SK-N-SH treated with all-trans-retinoic acid at 6 μM for 48 hours (cell line): ENCODE measurements around the gene SLC38A8.

ENCODE experiments used
- ATAC-seq: fragments of 200-7000 bp; cut with Tn5 transposase; 3 replicates; pipeline ENCODE4 v1.9.1; 2020; ENCODE audit warnings: mild to moderate bottlenecking, moderate library complexity
- ARNTL ChIP-seq: fragments of 450-650 bp; formaldehyde crosslinking; IDR thresholded peaks from 2 replicates; pipeline ENCODE4 v1.5.0; 2020; ENCODE audit warnings: low read depth, mild to moderate bottlenecking, moderate library complexity, borderline replicate concordance
- BACH2 ChIP-seq: fragments of 250-450 bp; sonication (Bioruptor Pico); IDR thresholded peaks from 2 replicates; pipeline ENCODE4 v1.9.0; 2021; ENCODE audit warnings: mild to moderate bottlenecking, borderline replicate concordance
- CREB5 ChIP-seq: fragments of 250-450 bp; sonication (Bioruptor Pico); IDR thresholded peaks from 2 replicates; pipeline ENCODE4 v1.5.1; 2020; ENCODE audit warnings: low read depth, mild to moderate bottlenecking, moderate library complexity
- CSRNP3 ChIP-seq: fragments of 250-450 bp; sonication (Bioruptor Pico); IDR thresholded peaks from 2 replicates; pipeline ENCODE4 v1.5.1; 2021; ENCODE audit warnings: mild to moderate bottlenecking, moderate library complexity
- ISL1 ChIP-seq: fragments of 250-450 bp; sonication (Bioruptor Pico); IDR thresholded peaks from 2 replicates; pipeline ENCODE4 v2.1.2; 2022; ENCODE audit warnings: mild to moderate bottlenecking, moderate library complexity
- OSR1 ChIP-seq: fragments of 250-450 bp; sonication (Bioruptor Pico); IDR thresholded peaks from 2 replicates; pipeline ENCODE4 v1.8.0; 2022; ENCODE audit warnings: moderate library complexity, mild to moderate bottlenecking, inconsistent platforms
- PATZ1 ChIP-seq: fragments of 250-450 bp; sonication (Bioruptor Pico); IDR thresholded peaks from 2 replicates; pipeline ENCODE4 v1.8.0; 2020; ENCODE audit warnings: mild to moderate bottlenecking, moderate library complexity, borderline replicate concordance
- POU6F1 ChIP-seq: fragments of 250-450 bp; sonication (Bioruptor Pico); IDR thresholded peaks from 2 replicates; pipeline ENCODE4 v1.8.0; 2021; ENCODE audit warnings: low read depth, mild to moderate bottlenecking, moderate library complexity, borderline replicate concordance
- PPARA ChIP-seq: fragments of 250-450 bp; sonication (Bioruptor Pico); IDR thresholded peaks from 2 replicates; pipeline ENCODE4 v1.5.0; 2020; ENCODE audit warnings: mild to moderate bottlenecking, borderline replicate concordance
- RARB ChIP-seq: fragments of 250-450 bp; sonication (Bioruptor Pico); IDR thresholded peaks from 2 replicates; pipeline ENCODE4 v1.8.0; 2021; ENCODE audit warnings: mild to moderate bottlenecking, moderate library complexity
- SNAI2 ChIP-seq: fragments of 250-450 bp; sonication (Bioruptor Pico); IDR thresholded peaks from 2 replicates; pipeline ENCODE4 v1.5.0; 2020; ENCODE audit warnings: mild to moderate bottlenecking, moderate library complexity
- TOX ChIP-seq: fragments of 250-450 bp; sonication (Bioruptor Pico); IDR thresholded peaks from 2 replicates; pipeline ENCODE4 v1.8.0; 2021; ENCODE audit warnings: mild to moderate bottlenecking, moderate library complexity, borderline replicate concordance
- TSHZ2 ChIP-seq: fragments of 250-450 bp; sonication (Bioruptor Pico); IDR thresholded peaks from 2 replicates; pipeline ENCODE4 v1.5.0; 2020; ENCODE audit warnings: mild to moderate bottlenecking, moderate library complexity
- ZC3H10 ChIP-seq: fragments of 250-450 bp; sonication (Bioruptor Pico); IDR thresholded peaks from 2 replicates; pipeline ENCODE4 v1.5.1; 2021; ENCODE audit warnings: mild to moderate bottlenecking, moderate library complexity
- ZFP3 ChIP-seq: fragments of 250-450 bp; sonication (Bioruptor Pico); IDR thresholded peaks from 2 replicates; pipeline ENCODE4 v1.5.0; 2020; ENCODE audit warnings: mild to moderate bottlenecking, moderate library complexity

The SLC38A8 gene

GRCh38 chr16:84065536-84066132 lies 23.0 kb upstream of the SLC38A8 start:
- TF ChIP-seq POU6F1 (CRISPR knock-in tag), result no peak
- no peak for TF ChIP-seq OSR1
- TF ChIP-seq RARB, result no peak
- no peak for TF ChIP-seq PPARA (CRISPR knock-in tag)
- ATAC-seq, result peak; percentile 84

GRCh38 chr16:84063980-84064379 lies 21.4 kb upstream of the SLC38A8 start:
- no peak for ATAC-seq
- TF ChIP-seq ISL1 (CRISPR knock-in tag), result no peak
- TF ChIP-seq ARNTL, result no peak
- TF ChIP-seq CREB5 (CRISPR knock-in tag), result no peak
- TF ChIP-seq TOX (CRISPR knock-in tag), result no peak
- no peak for TF ChIP-seq POU6F1 (CRISPR knock-in tag)
- TF ChIP-seq PATZ1 (CRISPR knock-in tag), result no peak
- TF ChIP-seq ZFP3, result peak; percentile 94
- no peak for TF ChIP-seq ZC3H10 (CRISPR knock-in tag)
- TF ChIP-seq PPARA (CRISPR knock-in tag), result no peak
- TF ChIP-seq, all 23 proteins: peak for 1

- peak; percentile 99 for ATAC-seq
- TF ChIP-seq ARNTL (no peak), OSR1 (no peak), CREB5 (CRISPR knock-in tag) (no peak), TSHZ2 (CRISPR knock-in tag) (no peak), BACH2 (CRISPR knock-in tag) (no peak), CSRNP3 (CRISPR knock-in tag) (no peak), TOX (CRISPR knock-in tag) (no peak), SNAI2 (CRISPR knock-in tag) (no peak), RARB (no peak)
Observed at GRCh38 chr16:84062734-84063640, 20.4 kb upstream of the SLC38A8 start.
